Measurements from ENCODE around the gene BBS2.

Gene BBS2

DNA sequence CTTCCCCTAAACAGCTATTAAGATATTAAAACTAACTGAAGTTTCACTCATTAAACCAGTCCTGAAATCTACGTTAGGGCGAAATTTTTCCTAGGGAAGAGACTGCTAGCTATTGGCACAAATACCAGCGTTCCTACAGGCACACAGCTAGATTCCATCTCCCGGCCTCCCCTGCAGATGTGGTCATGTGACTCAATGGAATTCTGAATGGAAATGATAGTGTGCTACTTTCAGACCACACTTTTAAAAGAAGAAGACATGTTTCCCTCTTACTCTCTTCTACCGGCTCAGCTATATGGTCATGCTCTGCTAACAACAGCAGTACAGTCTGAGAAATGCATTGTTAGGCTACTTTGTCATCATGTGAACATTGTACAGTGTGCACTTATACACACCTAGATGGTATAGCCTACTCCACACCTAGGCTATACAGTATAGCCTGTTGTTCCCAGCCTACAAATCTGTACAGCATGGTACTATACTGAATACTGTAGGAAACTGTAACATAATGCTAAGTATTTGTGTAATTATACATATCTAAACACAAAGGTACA is 37.1 kb downstream of the BBS2 start:
- H2AK5ac ChIP-seq (ENCODE audit: low read length) = no peak overlapping the region
- no peak overlapping the region for H2AFZ ChIP-seq (ENCODE audit: insufficient read depth, low read length, poor library complexity)
- no peak overlapping the region for H4K8ac ChIP-seq (ENCODE audit: low read depth, low read length)
- no peak overlapping the region for H2BK120ac ChIP-seq (ENCODE audit: insufficient read depth, low read length, poor library complexity)
- no peak overlapping the region for H2BK12ac ChIP-seq (ENCODE audit: low read length)
- no CpG with 5 or more reads among the region's 5 CpGs for WGBS (ENCODE audit: extremely low coverage, insufficient coverage, insufficient read length)
- H3K4me3 ChIP-seq (ENCODE audit: low read depth, low read length) = no peak overlapping the region
- H3K4me1 ChIP-seq (ENCODE audit: control insufficient read depth in 1 of 2, insufficient read depth in 2 of 2, low read length in 2 of 2) = no peaks in the 10 kb centered on the region
- H3K14ac ChIP-seq (ENCODE audit: low read length) = no peak overlapping the region
- no peak overlapping the region for H3K9ac ChIP-seq (ENCODE audit: low read length)
- H3K4ac ChIP-seq (ENCODE audit: low read depth, low read length) = no peak overlapping the region
- H3K79me1 ChIP-seq (ENCODE audit: low read length) = no peaks in the 10 kb centered on the region
- H3K18ac ChIP-seq (ENCODE audit: low read length) = no peak overlapping the region
- DNase-seq = peak in 1 of 2 donors; percentile 10
- H2BK5ac ChIP-seq (ENCODE audit: low read depth, low read length, poor library complexity) = no peak overlapping the region
- no peaks in the 10 kb centered on the region for H3K79me2 ChIP-seq (ENCODE audit: control insufficient read depth, insufficient read depth, low read length, poor library complexity)
- no peak overlapping the region for H3K4me2 ChIP-seq (ENCODE audit: low read length)
- H3K27me3 ChIP-seq (ENCODE audit: insufficient read depth, low read length) = no peaks in the 10 kb centered on the region
- H3K23ac ChIP-seq (ENCODE audit: low read length) = no peak overlapping the region
- no peak overlapping the region for H4K12ac ChIP-seq (ENCODE audit: low read depth, low read length)
- H3K36me3 ChIP-seq (ENCODE audit: control insufficient read depth in 1 of 2, insufficient read depth in 2 of 2, low read length in 2 of 2) = peaks cover 4 to 12% of the 10 kb centered on the region in 2 experiments
- H3K9me3 ChIP-seq (ENCODE audit: insufficient read depth, low read depth, low read length) = no peaks in the 10 kb centered on the region
- no peak overlapping the region for H4K91ac ChIP-seq (ENCODE audit: low read depth, low read length)
- H3K27ac ChIP-seq (ENCODE audit: low read depth, low read length) = no peak overlapping the region

GRCh38 chr16:56481468-56482122 is 38.2 kb downstream of the BBS2 start:
- H2BK12ac ChIP-seq (ENCODE audit: low read length) = no peak overlapping the region
- H3K9me3 ChIP-seq (ENCODE audit: insufficient read depth, low read depth, low read length) = no peaks in the 10 kb centered on the region
- H3K27me3 ChIP-seq (ENCODE audit: insufficient read depth, low read length) = no peaks in the 10 kb centered on the region
- H2AK5ac ChIP-seq (ENCODE audit: low read length) = no peak overlapping the region
- no peak overlapping the region for H2BK120ac ChIP-seq (ENCODE audit: insufficient read depth, low read length, poor library complexity)
- peaks cover 0 to 3% of the 10 kb centered on the region in 2 experiments for H3K4me1 ChIP-seq (ENCODE audit: control insufficient read depth in 1 of 2, insufficient read depth in 2 of 2, low read length in 2 of 2)
- no peak overlapping the region for H3K9ac ChIP-seq (ENCODE audit: low read length)
- H3K14ac ChIP-seq (ENCODE audit: low read length) = no peak overlapping the region
- H2AFZ ChIP-seq (ENCODE audit: insufficient read depth, low read length, poor library complexity) = no peak overlapping the region
- DNase-seq = no peak
- H3K79me2 ChIP-seq (ENCODE audit: control insufficient read depth, insufficient read depth, low read length, poor library complexity) = no peaks in the 10 kb centered on the region
- no peak overlapping the region for H3K4me3 ChIP-seq (ENCODE audit: low read depth, low read length)
- H4K8ac ChIP-seq (ENCODE audit: low read depth, low read length) = no peak overlapping the region
- H3K18ac ChIP-seq (ENCODE audit: low read length) = no peak overlapping the region
- H3K4ac ChIP-seq (ENCODE audit: low read depth, low read length) = no peak overlapping the region
- no CpG with 5 or more reads among the region's 2 CpGs for WGBS (ENCODE audit: extremely low coverage, insufficient coverage, insufficient read length)
- no peak overlapping the region for H4K12ac ChIP-seq (ENCODE audit: low read depth, low read length)
- H2BK5ac ChIP-seq (ENCODE audit: low read depth, low read length, poor library complexity) = no peak overlapping the region
- H4K91ac ChIP-seq (ENCODE audit: low read depth, low read length) = no peak overlapping the region
- no peak overlapping the region for H3K27ac ChIP-seq (ENCODE audit: low read depth, low read length)
- no peak overlapping the region for H3K23ac ChIP-seq (ENCODE audit: low read length)
- no peaks in the 10 kb centered on the region for H3K79me1 ChIP-seq (ENCODE audit: low read length)
- no peak overlapping the region for H3K4me2 ChIP-seq (ENCODE audit: low read length)
- peaks cover 6 to 15% of the 10 kb centered on the region in 2 experiments for H3K36me3 ChIP-seq (ENCODE audit: control insufficient read depth in 1 of 2, insufficient read depth in 2 of 2, low read length in 2 of 2)

GRCh38 chr16:56480776-56481467 is 38.9 kb downstream of the BBS2 start:
- WGBS (ENCODE audit: extremely low coverage, insufficient coverage, insufficient read length) = no CpG with 5 or more reads among the region's 7 CpGs
- Histone ChIP-seq H2BK5ac (ENCODE audit: low read depth, low read length, poor library complexity) (no peak overlapping the region), H3K36me3 (ENCODE audit: control insufficient read depth in 1 of 2, insufficient read depth in 2 of 2, low read length in 2 of 2) (peaks cover 7 to 19% of the 10 kb centered on the region in 2 experiments), H3K27ac (ENCODE audit: low read depth, low read length) (no peak overlapping the region), H4K12ac (ENCODE audit: low read depth, low read length) (no peak overlapping the region), H3K27me3 (ENCODE audit: insufficient read depth, low read length) (no peaks in the 10 kb centered on the region), H3K9ac (ENCODE audit: low read length) (no peak overlapping the region), H3K23ac (ENCODE audit: low read length) (no peak overlapping the region), H3K4me2 (ENCODE audit: low read length) (no peak overlapping the region), H3K79me1 (ENCODE audit: low read length) (no peaks in the 10 kb centered on the region), H3K9me3 (ENCODE audit: insufficient read depth, low read depth, low read length) (no peaks in the 10 kb centered on the region), H2AFZ (ENCODE audit: insufficient read depth, low read length, poor library complexity) (no peak overlapping the region), H3K79me2 (ENCODE audit: control insufficient read depth, insufficient read depth, low read length, poor library complexity) (no peaks in the 10 kb centered on the region), H3K4me1 (ENCODE audit: control insufficient read depth in 1 of 2, insufficient read depth in 2 of 2, low read length in 2 of 2) (peaks cover 0 to 3% of the 10 kb centered on the region in 2 experiments), H3K18ac (ENCODE audit: low read length) (no peak overlapping the region), H2BK120ac (ENCODE audit: insufficient read depth, low read length, poor library complexity) (no peak overlapping the region), H3K14ac (ENCODE audit: low read length) (no peak overlapping the region), H3K4me3 (ENCODE audit: low read depth, low read length) (no peak overlapping the region), H4K8ac (ENCODE audit: low read depth, low read length) (no peak overlapping the region), H4K91ac (ENCODE audit: low read depth, low read length) (no peak overlapping the region), H2AK5ac (ENCODE audit: low read length) (no peak overlapping the region), H3K4ac (ENCODE audit: low read depth, low read length) (no peak overlapping the region), H2BK12ac (ENCODE audit: low read length) (no peak overlapping the region)
- no peak for DNase-seq

DNA sequence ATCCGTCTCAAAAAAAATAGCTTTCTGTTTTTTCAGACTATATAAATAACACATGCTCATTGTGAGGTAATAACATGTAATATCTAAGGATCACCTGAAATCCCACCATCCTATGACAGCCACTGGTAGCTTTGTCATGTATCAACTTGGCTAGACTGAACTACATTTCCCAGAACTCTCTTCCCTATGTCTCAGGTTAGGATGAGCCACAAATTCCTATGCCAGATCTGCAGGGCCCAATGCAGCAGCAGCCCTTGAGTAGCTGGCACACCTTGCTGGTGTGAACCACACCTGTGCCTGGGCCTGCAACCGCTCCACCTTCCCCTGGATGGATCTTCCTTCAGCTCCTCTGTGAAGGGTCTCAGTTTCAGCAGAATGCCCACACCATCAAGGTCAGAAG is 40.4 kb downstream of the BBS2 start:
- H3K4me1 ChIP-seq (ENCODE audit: control insufficient read depth in 1 of 2, insufficient read depth in 2 of 2, low read length in 2 of 2) = peaks cover 0 to 3% of the 10 kb centered on the region in 2 experiments
- H4K12ac ChIP-seq (ENCODE audit: low read depth, low read length) = no peak overlapping the region
- no peak for DNase-seq
- no peak overlapping the region for H3K27ac ChIP-seq (ENCODE audit: low read depth, low read length)
- no peak overlapping the region for H2AFZ ChIP-seq (ENCODE audit: insufficient read depth, low read length, poor library complexity)
- H3K4me2 ChIP-seq (ENCODE audit: low read length) = no peak overlapping the region
- no peaks in the 10 kb centered on the region for H3K79me1 ChIP-seq (ENCODE audit: low read length)
- H3K79me2 ChIP-seq (ENCODE audit: control insufficient read depth, insufficient read depth, low read length, poor library complexity) = no peaks in the 10 kb centered on the region
- H3K4me3 ChIP-seq (ENCODE audit: low read depth, low read length) = no peak overlapping the region
- no peak overlapping the region for H3K18ac ChIP-seq (ENCODE audit: low read length)
- no peak overlapping the region for H2BK5ac ChIP-seq (ENCODE audit: low read depth, low read length, poor library complexity)
- H3K4ac ChIP-seq (ENCODE audit: low read depth, low read length) = no peak overlapping the region
- no peak overlapping the region for H3K9ac ChIP-seq (ENCODE audit: low read length)
- H3K23ac ChIP-seq (ENCODE audit: low read length) = no peak overlapping the region
- H3K14ac ChIP-seq (ENCODE audit: low read length) = no peak overlapping the region
- WGBS (ENCODE audit: extremely low coverage, insufficient coverage, insufficient read length) = no CpG with 5 or more reads among the region's 2 CpGs
- H4K91ac ChIP-seq (ENCODE audit: low read depth, low read length) = no peak overlapping the region
- H4K8ac ChIP-seq (ENCODE audit: low read depth, low read length) = no peak overlapping the region
- no peaks in the 10 kb centered on the region for H3K9me3 ChIP-seq (ENCODE audit: insufficient read depth, low read depth, low read length)
- H3K36me3 ChIP-seq (ENCODE audit: control insufficient read depth in 1 of 2, insufficient read depth in 2 of 2, low read length in 2 of 2) = peaks cover 7 to 21% of the 10 kb centered on the region in 2 experiments
- H2AK5ac ChIP-seq (ENCODE audit: low read length) = no peak overlapping the region
- H2BK12ac ChIP-seq (ENCODE audit: low read length) = no peak overlapping the region
- no peaks in the 10 kb centered on the region for H3K27me3 ChIP-seq (ENCODE audit: insufficient read depth, low read length)
- H2BK120ac ChIP-seq (ENCODE audit: insufficient read depth, low read length, poor library complexity) = no peak overlapping the region
